GM12878 (cell line): ENCODE measurements around the gene SLC20A1. TPM values are rescaled to one million over a fixed set of nuclear protein-coding genes. Genes with fewer than 3 reads are reported as not detected.

ENCODE experiments used
- ATAC-seq: fragments of 200-7000 bp; cut with Tn5 transposase; 3 replicates; pipeline ENCODE4 v1.9.1; 2020; ENCODE audit warnings: mild to moderate bottlenecking, moderate library complexity
- BruUV-seq: library from RNA; stranded (reverse); fragments of 400-500 nt; replicated peaks from 2 replicates; lab custom pipeline; 2021; lab: Mats Ljungman, UMichigan
- CTCF ChIA-PET: fragments of 300-600 bp; sonication (Branson Sonifier 250); formaldehyde crosslinking; extraction: SDS; loops from one replicate; lab custom pipeline; 2021; ENCODE audit warnings: inconsistent platforms; lab: Yijun Ruan, JAX
- POLR2A ChIA-PET: fragments of 350-600 bp; formaldehyde crosslinking; extraction: SDS; loops from one replicate; lab custom pipeline; 2021; ENCODE audit warnings: inconsistent platforms; lab: Charles Lee
- RAD21 ChIA-PET: fragments of 300-600 bp; sonication (Branson Sonifier 250); formaldehyde crosslinking; loops from one replicate; lab custom pipeline; 2023; ENCODE audit warnings: antibody characterized with exemption; ENCODE audit not compliant: unreplicated experiment; lab: Charles Lee
- SMC1A ChIA-PET: fragments of 300-600 bp; sonication (Branson Sonifier 250); formaldehyde crosslinking; loops from one replicate; lab custom pipeline; 2023; ENCODE audit not compliant: unreplicated experiment, uncharacterized antibody; lab: Charles Lee
- DNase-seq: peaks from one replicate; pipeline ENCODE4 v3.0.0-alpha.2; 2011; ENCODE audit warnings: low read depth, low spot score
- FAIRE-seq: peaks from 3 replicates; lab custom pipeline; 2011; peaks lifted over from hg19 to GRCh38; lab: Jason Lieb, UNC
- H2AFZ ChIP-seq: 2 replicates; pipeline ENCODE4 v1.6.0; 2011; ENCODE audit warnings: low read depth, low read length, control low read depth; ENCODE audit not compliant: control insufficient read depth
- H3K27ac ChIP-seq: 2 replicates; pipeline ENCODE4 v1.5.1; 2011; ENCODE audit warnings: control low read depth; ENCODE audit not compliant: control insufficient read depth, insufficient read depth
- H3K27me3 ChIP-seq, 2 experiments: replicated peaks in 1 of 2; 2 replicates each; pipeline versions ENCODE4 v1.6.0 to v1.6.1; 2011; ENCODE audit warnings: low read length in 1 of 2; ENCODE audit not compliant: control insufficient read depth in 2 of 2, insufficient read depth in 2 of 2
- H3K36me3 ChIP-seq, 2 experiments: 2 replicates each; pipeline ENCODE4 v1.5.1; 2011; ENCODE audit warnings: low read length in 1 of 2; ENCODE audit not compliant: control insufficient read depth in 2 of 2, insufficient read depth in 2 of 2
- H3K4me1 ChIP-seq: 2 replicates; pipeline ENCODE4 v1.6.1; 2011; ENCODE audit warnings: mild to moderate bottlenecking, low read length, moderate library complexity, mixed read lengths; ENCODE audit not compliant: control insufficient read depth, insufficient read depth
- H3K4me2 ChIP-seq: 2 replicates; pipeline ENCODE4 v1.6.0; 2011; ENCODE audit warnings: control low read depth; ENCODE audit not compliant: control insufficient read depth, insufficient read depth
- H3K4me3 ChIP-seq: fragments of 200-600 bp; sonication (generic); 2 replicates; pipeline ENCODE4 v1.5.1; 2016
- H3K79me2 ChIP-seq: 2 replicates; pipeline ENCODE4 v1.6.0; 2011; ENCODE audit warnings: low read length; ENCODE audit not compliant: control insufficient read depth, insufficient read depth
- H3K9ac ChIP-seq: 2 replicates; pipeline ENCODE4 v1.8.0; 2011; ENCODE audit warnings: low read length, control low read depth, mixed read lengths; ENCODE audit not compliant: control insufficient read depth, insufficient read depth
- H3K9me3 ChIP-seq: replicated peaks from 3 replicates; pipeline ENCODE4 v1.5.1; 2011; ENCODE audit warnings: mild to moderate bottlenecking, low read length; ENCODE audit not compliant: control insufficient read depth, insufficient read depth
- H4K20me1 ChIP-seq: 2 replicates; pipeline ENCODE4 v1.6.0; 2011; ENCODE audit not compliant: control insufficient read depth, insufficient read depth
- ETV6 ChIP-seq, 2 experiments: fragments of 450-650 bp in 1 of 2; IDR thresholded peaks in 1 of 2; conservative IDR thresholded peaks in 1 of 2; 2 replicates each; pipeline ENCODE4 v1.6.1; 2014; ENCODE audit warnings: antibody characterized with exemption in 1 of 2, borderline replicate concordance in 1 of 2, low read depth in 1 of 2, mild to moderate bottlenecking in 1 of 2, moderate library complexity in 1 of 2
- FOXK2 ChIP-seq: fragments of 450-650 bp; IDR thresholded peaks from 2 replicates; pipeline ENCODE4 v1.6.1; 2017; ENCODE audit warnings: mild to moderate bottlenecking, moderate library complexity
- GATAD2B ChIP-seq: fragments of 450-650 bp; conservative IDR thresholded peaks from 2 replicates; pipeline ENCODE4 v1.6.1; 2017; ENCODE audit warnings: low read depth, mild to moderate bottlenecking, moderate library complexity
- NR2F1 ChIP-seq: fragments of 450-650 bp; conservative IDR thresholded peaks from 2 replicates; pipeline ENCODE4 v1.6.1; 2017; ENCODE audit warnings: mild to moderate bottlenecking
- SKIL ChIP-seq: fragments of 450-650 bp; IDR thresholded peaks from 2 replicates; pipeline ENCODE4 v1.6.1; 2017; ENCODE audit warnings: mild to moderate bottlenecking, low read depth, inconsistent platforms; ENCODE audit not compliant: poor library complexity, severe bottlenecking
- TAF1 ChIP-seq: IDR thresholded peaks from 2 replicates; pipeline ENCODE4 v1.6.1; 2011; ENCODE audit warnings: mild to moderate bottlenecking, low read depth, low read length, borderline replicate concordance
- ZBTB4 ChIP-seq: fragments of 450-650 bp; formaldehyde crosslinking; IDR thresholded peaks from 2 replicates; pipeline ENCODE4 v1.4.0; 2022; ENCODE audit warnings: mild to moderate bottlenecking, moderate library complexity
- WGBS: methylation state at CpG from one replicate; pipeline ENCODE4 v1.1.6; 2016; ENCODE audit warnings: low lambda C conversion rate; ENCODE audit not compliant: insufficient replicate concordance, insufficient coverage; ENCODE audit errors: missing lambda C conversion rate; 5-methylcytosine and 5-hydroxymethylcytosine counted together
- in situ Hi-C: fragments of 300-500 bp; cut with MboI; formaldehyde crosslinking; loops from 9 replicates; pipeline ENCODE4 v1.14.3; 2018; ENCODE audit warnings: mixed read lengths
- intact Hi-C: fragments of 100-400 bp; cut with micrococcal nuclease; formaldehyde crosslinking; loops from one replicate; pipeline ENCODE4 v1.14.2; 2022; ENCODE audit not compliant: unreplicated experiment
- polyA plus RNA-seq, 11 experiments: library from polyadenylated mRNA; depleted of rRNA in 4 of 11; unstranded in 6 of 11; stranded (reverse) in 5 of 11; fragments of >200 nt; fragmentation: Nextera tagmentation in 4 of 11; fragmentation: Illumina TruSeq in 1 of 11; extraction: Ambion mirVana in 4 of 11; extraction: Trizol in 1 of 11; gene quantifications; 1 replicate in 1 of 11; 2 replicates in 10 of 11; pipeline versions ENCODE4 v1.2.1 to v1.2.3, GENCODE V29; 2011 to 2016; ENCODE audit warnings: inconsistent platforms in 2 of 11, missing spikeins in 2 of 11, low read depth in 1 of 11
- total RNA-seq, 4 experiments: library from RNA; depleted of rRNA in 3 of 4; stranded (reverse); fragments of >200 nt in 3 of 4; fragmentation: Illumina TruSeq in 1 of 4; extraction: Trizol in 1 of 4; gene quantifications; 2 replicates each; pipeline versions ENCODE4 v1.2.1 to v1.2.3, GENCODE V29; 2013 to 2021

SLC20A1 gene
- total and polyA plus RNA-seq, 10 of the 15 experiments (the other 5 are each of a cell fraction or from before 2014, with no cell fraction given) = 21.2 to 59.1 (median 43.2) TPM

GRCh38 chr2:112633708-112634107 lies 12.0 kb upstream of the SLC20A1 start:
- FAIRE-seq (no peak), DNase-seq (no peak), ATAC-seq (no peak)
- no peak overlapping the region for H3K9ac ChIP-seq
- POLR2A ChIA-PET = interaction anchor here (0.6 to 13.6 kb wide), 9 partner anchors 11 to 690 kb away, joined by 3 to 143 read pairs (median 4); partner anchors contain the start of gene SLC20A1
- H3K4me2 ChIP-seq = no peak overlapping the region
- SMC1A ChIA-PET = interaction anchor here (0.8 to 15.4 kb wide), 11 partner anchors 9 to 116 kb away, joined by 3 to 455 read pairs (median 11); partner anchors contain the start of genes NT5DC4 and SLC20A1
- CTCF ChIA-PET = interaction anchor here (0.9 to 16.6 kb wide), 10 partner anchors 7 to 307 kb away, joined by 3 to 671 read pairs (median 10); partner anchors contain the start of gene SLC20A1
- no TSS peak for BruUV-seq
- H3K27me3 ChIP-seq = no peaks in the 10 kb centered on the region; a peak in 1 of 4 replicates
- 75% methylated on average over 5 of the region's 5 CpGs for WGBS
- RAD21 ChIA-PET = interaction anchor here (1.3 to 16.3 kb wide), 5 partner anchors 13 to 92 kb away, joined by 5 to 494 read pairs (median 44); partner anchors contain the start of gene NT5DC4
- H3K9me3 ChIP-seq = no peaks in the 10 kb centered on the region
- H4K20me1 ChIP-seq = no peaks in the 10 kb centered on the region
- H3K27ac ChIP-seq = no peak overlapping the region
- peaks cover 39% of the 10 kb centered on the region for H3K4me1 ChIP-seq
- in situ Hi-C loops (no loop called here), intact Hi-C loops (no loop called here)
- no peaks in the 10 kb centered on the region for H3K36me3 ChIP-seq
- H3K79me2 ChIP-seq = no peaks in the 10 kb centered on the region
- no peak overlapping the region for H2AFZ ChIP-seq
- H3K4me3 ChIP-seq = no peak overlapping the region
- TF ChIP-seq FOXK2 (no peak), ETV6 (conservative IDR thresholded peaks at IDR 0.05 in 1 of 2, IDR thresholded peaks at IDR 0.05 in 1 of 2; ENCODE audit: borderline replicate concordance in 1 of 2, low read depth in 1 of 2) (no peak), GATAD2B (no peak)
- TF ChIP-seq, all 136 proteins: peak for 0

- BruUV-seq = no TSS peak
- in situ Hi-C loops = no loop called here
- H3K4me2 ChIP-seq = no peak overlapping the region
- ChIA-PET POLR2A (interaction anchor here (0.6 to 13.6 kb wide), 9 partner anchors 11 to 690 kb away, joined by 3 to 143 read pairs (median 4); partner anchors contain the start of gene SLC20A1), SMC1A (interaction anchor here (0.8 to 15.4 kb wide), 11 partner anchors 10 to 115 kb away, joined by 3 to 455 read pairs (median 11); partner anchors contain the start of genes NT5DC4 and SLC20A1), CTCF (interaction anchor here (0.9 to 16.6 kb wide), 8 partner anchors 8 to 307 kb away, joined by 3 to 671 read pairs (median 24); partner anchors contain the start of gene SLC20A1), RAD21 (interaction anchor here (1.1 to 16.3 kb wide), 7 partner anchors 9 to 91 kb away, joined by 3 to 494 read pairs (median 7); partner anchors contain the start of gene NT5DC4)
- WGBS = 74% methylated on average over 16 of the region's 16 CpGs
- no peaks in the 10 kb centered on the region for H4K20me1 ChIP-seq
- ATAC-seq (peak; percentile 69), DNase-seq (no peak), FAIRE-seq (peak; percentile 18)
- no peak overlapping the region for H3K4me3 ChIP-seq
- intact Hi-C loops = no loop called here
- no peaks in the 10 kb centered on the region for H3K36me3 ChIP-seq
- H3K9me3 ChIP-seq = no peaks in the 10 kb centered on the region
- no peak overlapping the region for H2AFZ ChIP-seq
- H3K79me2 ChIP-seq = no peaks in the 10 kb centered on the region
- H3K4me1 ChIP-seq = peaks cover 39% of the 10 kb centered on the region
- H3K9ac ChIP-seq = no peak overlapping the region
- H3K27ac ChIP-seq = no peak overlapping the region
- no peaks in the 10 kb centered on the region; a peak in 1 of 4 replicates for H3K27me3 ChIP-seq
- TF ChIP-seq TAF1 (no peak), SKIL (peak; percentile 31), ZBTB4 (CRISPR knock-in tag) (no peak), NR2F1 (peak; percentile 52; the same call in 1 of the 2 replicates)
Observed at GRCh38 chr2:112634153-112634873, 11.4 kb upstream of the SLC20A1 start.
